Ectodermal cell (in vitro differentiated cells): ENCODE measurements around the gene RUBCNL.

Experiments
- H3K27ac ChIP-seq: 2 replicates; pipeline ENCODE4 v1.7.0; 2013; ENCODE audit warnings: mild to moderate bottlenecking, low read depth, low read length; ENCODE audit not compliant: insufficient read depth, poor library complexity, severe bottlenecking
- H3K27me3 ChIP-seq: 2 replicates; pipeline ENCODE4 v1.7.0; 2013; ENCODE audit warnings: mild to moderate bottlenecking, low read length; ENCODE audit not compliant: insufficient read depth, control insufficient read depth, poor library complexity, severe bottlenecking
- H3K36me3 ChIP-seq: one replicate; pipeline ENCODE4 v1.7.0; 2013; ENCODE audit warnings: low read length; ENCODE audit not compliant: control insufficient read depth, insufficient read depth
- H3K4me1 ChIP-seq: one replicate; pipeline ENCODE4 v1.7.0; 2013; ENCODE audit warnings: low read length; ENCODE audit not compliant: control insufficient read depth, insufficient read depth
- H3K4me3 ChIP-seq: 2 replicates; pipeline ENCODE4 v1.7.0; 2013; ENCODE audit warnings: low read depth, low read length, control low read depth; ENCODE audit not compliant: insufficient read depth
- H3K9me3 ChIP-seq: 2 replicates; pipeline ENCODE4 v1.7.0; 2013; ENCODE audit warnings: mild to moderate bottlenecking, low read length, moderate library complexity; ENCODE audit not compliant: control insufficient read depth
- WGBS, 2 experiments: methylation state at CpG; one replicate each; pipeline ENCODE4 v1.1.7; 2013; ENCODE audit warnings: missing lambda C conversion rate in 2 of 2; 5-methylcytosine and 5-hydroxymethylcytosine counted together

RUBCNL gene

GRCh38 chr13:46324976-46325375, 62.1 kb downstream of the RUBCNL start:
- H3K36me3 ChIP-seq: no peaks in the 10 kb centered on the region
- H3K27ac ChIP-seq: no peak overlapping the region
- 89 to 94% methylated on average over 5 of the region's 5 CpGs for WGBS, 2 experiments
- no peak overlapping the region for H3K4me3 ChIP-seq
- no peaks in the 10 kb centered on the region for H3K4me1 ChIP-seq
- no peaks in the 10 kb centered on the region for H3K27me3 ChIP-seq
- no peaks in the 10 kb centered on the region for H3K9me3 ChIP-seq

- Histone ChIP-seq H3K27ac (no peak overlapping the region), H3K36me3 (no peaks in the 10 kb centered on the region), H3K9me3 (no peaks in the 10 kb centered on the region), H3K4me3 (no peak overlapping the region), H3K4me1 (no peaks in the 10 kb centered on the region), H3K27me3 (no peaks in the 10 kb centered on the region)
- 78% methylated on average over 16 to 17 of the region's 17 CpGs for WGBS, 2 experiments
These were observed 65.4 kb downstream of the RUBCNL start for GRCh38 chr13:46321494-46322225.

GRCh38 chr13:46320821-46321220, 66.2 kb downstream of the RUBCNL start:
- no peaks in the 10 kb centered on the region for H3K4me1 ChIP-seq
- no peak overlapping the region for H3K4me3 ChIP-seq
- H3K36me3 ChIP-seq: no peaks in the 10 kb centered on the region
- 87 to 91% methylated on average over 4 of the region's 4 CpGs for WGBS, 2 experiments
- H3K9me3 ChIP-seq: no peaks in the 10 kb centered on the region
- no peak overlapping the region for H3K27ac ChIP-seq
- no peaks in the 10 kb centered on the region for H3K27me3 ChIP-seq

GRCh38 chr13:46320406-46320805, 66.6 kb downstream of the RUBCNL start:
- Histone ChIP-seq H3K36me3 (no peaks in the 10 kb centered on the region), H3K4me3 (no peak overlapping the region)
- 88 to 94% methylated on average over 3 of the region's 3 CpGs for WGBS, 2 experiments

GRCh38 chr13:46318986-46319385, 68.1 kb downstream of the RUBCNL start:
- no peaks in the 10 kb centered on the region for H3K27me3 ChIP-seq
- H3K4me1 ChIP-seq: no peaks in the 10 kb centered on the region
- H3K27ac ChIP-seq: no peak overlapping the region
- H3K36me3 ChIP-seq: no peaks in the 10 kb centered on the region
- WGBS, 2 experiments: 100% methylated on average over 1 of the region's 1 CpG
- no peaks in the 10 kb centered on the region for H3K9me3 ChIP-seq
- no peak overlapping the region for H3K4me3 ChIP-seq

More at GRCh38 chr13:46320406-46320805, 66.6 kb downstream of the RUBCNL start:
- H3K27ac ChIP-seq: no peak overlapping the region
- no peaks in the 10 kb centered on the region for H3K9me3 ChIP-seq
- H3K4me1 ChIP-seq: no peaks in the 10 kb centered on the region
- H3K27me3 ChIP-seq: no peaks in the 10 kb centered on the region

GRCh38 chr13:46317120-46317519, 69.9 kb downstream of the RUBCNL start:
- Histone ChIP-seq H3K27me3 (no peaks in the 10 kb centered on the region), H3K36me3 (no peaks in the 10 kb centered on the region), H3K9me3 (no peaks in the 10 kb centered on the region), H3K27ac (no peak overlapping the region), H3K4me1 (no peaks in the 10 kb centered on the region), H3K4me3 (no peak overlapping the region)

GRCh38 chr13:46315491-46316075, 71.5 kb downstream of the RUBCNL start:
- Histone ChIP-seq H3K4me1 (no peaks in the 10 kb centered on the region), H3K27ac (no peak overlapping the region), H3K4me3 (no peak overlapping the region), H3K27me3 (no peaks in the 10 kb centered on the region), H3K36me3 (no peaks in the 10 kb centered on the region), H3K9me3 (no peaks in the 10 kb centered on the region)
- 93 to 97% methylated on average over 6 of the region's 6 CpGs for WGBS, 2 experiments

GRCh38 chr13:46315036-46315435, 72.0 kb downstream of the RUBCNL start:
- Histone ChIP-seq H3K36me3 (no peaks in the 10 kb centered on the region), H3K4me1 (no peaks in the 10 kb centered on the region), H3K27ac (no peak overlapping the region), H3K27me3 (no peaks in the 10 kb centered on the region), H3K9me3 (no peaks in the 10 kb centered on the region), H3K4me3 (no peak overlapping the region)

GRCh38 chr13:46314587-46314986, 72.5 kb downstream of the RUBCNL start:
- Histone ChIP-seq H3K9me3 (no peaks in the 10 kb centered on the region), H3K4me1 (no peaks in the 10 kb centered on the region), H3K27me3 (no peaks in the 10 kb centered on the region), H3K27ac (no peak overlapping the region), H3K36me3 (no peaks in the 10 kb centered on the region), H3K4me3 (no peak overlapping the region)
- no CpG with 5 or more reads among the region's 1 CpG for WGBS, 2 experiments

GRCh38 chr13:46313432-46314257, 73.4 kb downstream of the RUBCNL start:
- Histone ChIP-seq H3K27ac (no peak overlapping the region), H3K9me3 (no peaks in the 10 kb centered on the region), H3K4me3 (no peak overlapping the region), H3K4me1 (no peaks in the 10 kb centered on the region), H3K36me3 (no peaks in the 10 kb centered on the region), H3K27me3 (no peaks in the 10 kb centered on the region)
- 90 to 92% methylated on average over 4 of the region's 6 CpGs for WGBS, 2 experiments
